ENCODE measurements around the gene MOGAT1. TPM values are rescaled to one million over a fixed set of nuclear protein-coding genes. Genes with fewer than 3 reads are reported as not detected.

Gene MOGAT1
- total and polyA plus RNA-seq, 9 of the 15 experiments (the other 6 are each of a cell fraction or from before 2014, with no cell fraction given): not detected

DNA sequence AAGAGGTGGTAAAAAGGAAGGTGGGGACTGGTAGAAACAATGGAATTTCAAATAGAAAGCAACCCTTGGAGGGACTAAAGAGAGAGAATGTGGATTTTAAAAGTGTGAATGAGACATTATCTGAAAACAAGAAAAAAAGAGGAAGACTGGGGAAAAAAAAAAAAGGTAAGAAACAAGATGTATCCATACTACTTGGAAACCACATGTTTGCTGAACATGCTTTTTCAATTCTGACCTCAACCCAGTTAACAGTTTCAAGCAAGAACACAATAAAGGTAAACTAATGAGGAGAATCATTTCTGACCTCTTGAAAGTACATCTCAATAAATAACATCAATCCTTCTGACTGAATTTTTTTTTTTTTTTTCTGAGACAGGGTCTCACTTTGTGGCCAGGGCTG, 18.2 kb upstream of the MOGAT1 start (continued):
- TF ChIP-seq, protein P1, sequence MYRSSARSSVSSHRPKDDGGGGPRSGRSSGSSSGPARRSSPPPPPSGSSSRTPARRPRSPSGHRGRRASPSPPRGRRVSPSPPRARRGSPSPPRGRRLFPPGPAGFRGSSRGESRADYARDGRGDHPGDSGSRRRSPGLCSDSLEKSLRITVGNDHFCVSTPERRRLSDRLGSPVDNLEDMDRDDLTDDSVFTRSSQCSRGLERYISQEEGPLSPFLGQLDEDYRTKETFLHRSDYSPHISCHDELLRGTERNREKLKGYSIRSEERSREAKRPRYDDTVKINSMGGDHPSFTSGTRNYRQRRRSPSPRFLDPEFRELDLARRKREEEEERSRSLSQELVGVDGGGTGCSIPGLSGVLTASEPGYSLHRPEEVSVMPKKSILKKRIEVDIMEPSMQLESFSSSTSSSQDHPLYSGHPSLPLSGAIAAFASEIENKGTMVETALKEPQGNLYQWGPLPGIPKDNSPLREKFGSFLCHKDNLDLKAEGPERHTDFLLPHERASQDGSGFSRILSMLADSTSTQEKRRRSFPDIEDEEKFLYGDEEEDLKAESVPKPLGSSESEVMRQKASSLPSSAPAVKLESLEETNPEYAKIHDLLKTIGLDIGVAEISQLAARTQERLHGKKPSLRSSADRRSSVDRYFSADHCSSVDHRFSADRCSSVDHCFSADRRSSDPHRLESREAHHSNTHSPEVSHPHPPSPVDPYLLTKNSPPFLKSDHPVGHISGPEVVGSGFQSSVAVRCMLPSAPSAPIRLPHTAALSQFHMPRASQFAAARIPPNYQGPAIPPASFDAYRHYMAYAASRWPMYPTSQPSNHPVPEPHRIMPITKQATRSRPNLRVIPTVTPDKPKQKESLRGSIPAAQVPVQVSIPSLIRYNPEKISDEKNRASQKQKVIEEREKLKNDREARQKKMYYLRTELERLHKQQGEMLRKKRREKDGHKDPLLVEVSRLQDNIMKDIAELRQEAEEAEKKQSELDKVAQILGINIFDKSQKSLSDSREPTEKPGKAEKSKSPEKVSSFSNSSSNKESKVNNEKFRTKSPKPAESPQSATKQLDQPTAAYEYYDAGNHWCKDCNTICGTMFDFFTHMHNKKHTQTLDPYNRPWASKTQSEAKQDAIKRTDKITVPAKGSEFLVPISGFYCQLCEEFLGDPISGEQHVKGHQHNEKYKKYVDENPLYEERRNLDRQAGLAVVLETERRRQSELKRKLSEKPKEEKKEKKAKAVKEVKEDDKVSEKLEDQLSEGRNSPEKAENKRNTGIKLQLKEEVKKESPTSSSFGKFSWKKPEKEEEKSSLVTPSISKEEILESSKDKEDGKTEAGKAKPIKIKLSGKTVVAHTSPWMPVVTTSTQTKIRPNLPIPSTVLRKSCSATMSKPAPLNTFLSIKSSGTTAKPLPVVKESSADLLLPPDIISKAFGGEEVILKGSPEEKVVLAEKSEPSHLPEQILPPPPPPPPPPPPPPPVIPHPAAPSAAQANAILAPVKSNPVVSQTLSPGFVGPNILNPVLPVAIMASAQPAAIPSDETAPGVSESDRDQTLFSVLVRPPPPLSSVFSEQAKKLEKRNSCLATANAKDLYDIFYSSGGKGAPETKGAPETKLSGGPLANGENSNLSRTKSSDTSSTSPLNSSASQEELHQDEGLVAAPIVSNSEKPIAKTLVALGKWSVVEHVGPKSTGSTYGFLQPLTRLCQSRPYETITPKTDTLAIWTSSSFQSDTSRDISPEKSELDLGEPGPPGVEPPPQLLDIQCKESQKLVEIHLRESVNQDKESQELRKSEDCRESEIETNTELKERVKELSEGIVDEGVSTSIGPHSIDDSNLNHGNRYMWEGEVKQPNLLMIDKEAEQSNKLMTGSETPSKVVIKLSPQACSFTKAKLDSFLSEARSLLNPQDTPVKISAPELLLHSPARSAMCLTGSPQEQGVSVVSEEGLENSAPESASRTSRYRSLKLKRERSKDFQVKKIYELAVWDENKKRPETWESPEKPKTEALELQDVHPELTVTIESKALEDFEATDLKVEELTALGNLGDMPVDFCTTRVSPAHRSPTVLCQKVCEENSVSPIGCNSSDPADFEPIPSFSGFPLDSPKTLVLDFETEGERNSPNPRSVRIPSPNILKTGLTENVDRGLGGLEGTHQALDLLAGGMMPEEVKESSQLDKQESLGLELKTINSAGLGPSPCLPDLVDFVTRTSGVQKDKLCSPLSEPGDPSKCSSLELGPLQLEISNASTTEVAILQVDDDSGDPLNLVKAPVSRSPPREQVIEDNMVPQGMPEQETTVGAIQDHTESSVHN (IDR thresholded peaks at IDR 0.05; ENCODE audit: borderline replicate concordance in 1 of 2, low read depth in 1 of 2): no peak
- TF ChIP-seq EZH2 (IDR thresholded peaks at IDR 0.05; ENCODE audit: borderline replicate concordance, low read depth, low read length): no peak
